ENCODE measurements around the gene KCTD3.

- TF ChIP-seq FOXM1 (IDR thresholded peaks at IDR 0.05; ENCODE audit: borderline replicate concordance), result no peak
- TF ChIP-seq NFRKB (IDR thresholded peaks at IDR 0.05), result no peak
These were observed 78.1 kb downstream of the KCTD3 start for GRCh38 chr1:215645182-215645581.
